GM18868 (cell line): ENCODE data around the gene ABHD6.
A peak's percentile ranks its signal among the peaks of the same experiment; 100 is the strongest.
"Not testable (repeated sequence)": the region's sequence is repeated elsewhere in the genome, so short reads cannot be mapped to it uniquely, and the experiment has no call there.

Experiments used
- ATAC-seq: cut with Tn5 transposase; IDR thresholded peaks from one replicate; pipeline ENCODE4 v1.9.1; 2021; ENCODE audit warnings: mild to moderate bottlenecking, moderate library complexity; ENCODE audit not compliant: unreplicated experiment

Gene ABHD6

DNA sequence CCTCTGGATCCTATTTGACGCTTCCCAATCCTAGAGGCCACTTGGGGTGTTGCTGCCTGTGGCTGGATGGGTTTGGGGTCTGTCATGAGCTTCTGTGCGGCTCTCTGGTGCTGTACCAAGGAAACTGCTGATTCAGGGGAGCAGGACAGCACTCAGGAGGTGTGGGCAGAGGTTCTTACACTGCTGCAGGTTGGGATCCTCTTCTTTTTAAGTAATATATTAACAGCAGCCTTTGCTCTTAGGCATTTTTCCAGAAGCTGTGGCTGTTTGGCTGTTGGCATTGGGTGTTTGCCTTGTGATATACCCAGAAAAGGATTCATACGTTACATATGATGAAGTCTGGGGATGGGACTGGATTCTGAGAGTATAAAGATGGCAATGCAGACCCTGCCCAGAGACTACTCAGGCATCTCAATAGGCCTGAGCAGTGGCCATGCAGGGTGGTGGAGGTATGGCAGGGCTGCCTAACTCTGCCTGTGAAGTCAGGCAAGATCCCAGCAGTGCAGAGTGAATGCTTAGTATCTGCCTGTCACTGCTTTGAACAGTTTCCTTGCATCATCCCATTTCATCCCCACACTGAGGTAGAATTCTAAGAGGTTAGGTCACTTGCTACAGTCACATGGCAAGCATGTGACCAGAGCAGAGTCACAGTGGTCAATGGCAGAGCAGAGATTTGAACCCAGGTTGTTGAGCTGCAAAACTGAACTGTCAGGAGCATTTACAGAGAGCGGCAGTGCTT is 3.9 kb downstream of the ABHD6 start:
- no peak for ATAC-seq

DNA sequence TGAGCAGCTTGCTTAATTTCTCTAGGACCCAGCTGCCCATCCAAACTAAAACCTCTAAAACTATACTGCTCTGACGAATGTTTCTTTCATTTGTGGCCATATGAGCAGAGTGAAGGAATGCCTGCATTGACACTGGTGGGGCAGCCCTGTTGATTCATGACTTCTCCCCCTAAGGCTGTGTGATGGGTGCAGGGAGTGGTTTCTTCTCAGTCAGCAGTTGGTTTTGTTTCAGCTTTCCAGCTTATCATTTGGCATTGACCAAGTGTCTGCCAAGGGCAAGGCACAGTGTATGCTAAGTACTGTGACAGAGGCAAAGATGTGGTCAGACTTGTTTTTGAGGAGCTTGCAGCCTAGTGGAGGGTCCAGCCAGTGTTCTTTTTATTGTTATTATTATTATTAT is 4.7 kb downstream of the ABHD6 start:
- ATAC-seq: no peak

DNA sequence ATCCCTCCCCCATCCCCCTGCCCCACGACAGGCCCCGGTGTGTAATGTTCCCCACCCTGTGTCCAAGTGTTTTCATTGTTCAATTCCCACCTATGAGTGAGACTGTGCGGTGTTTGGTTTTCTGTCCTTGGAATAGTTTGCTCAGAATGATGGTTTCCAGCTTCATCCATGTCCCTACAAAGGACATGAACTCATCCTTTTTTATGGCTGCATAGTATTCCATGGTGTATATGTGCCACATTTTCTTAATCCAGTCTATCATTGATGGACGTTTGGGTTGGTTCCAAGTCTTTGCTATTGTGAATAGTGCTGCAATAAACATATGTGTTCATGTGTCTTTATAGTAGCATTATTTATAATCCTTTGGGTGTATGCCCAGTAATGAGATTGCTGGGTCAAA is 5.3 kb downstream of the ABHD6 start:
- not testable (repeated sequence) for ATAC-seq

DNA sequence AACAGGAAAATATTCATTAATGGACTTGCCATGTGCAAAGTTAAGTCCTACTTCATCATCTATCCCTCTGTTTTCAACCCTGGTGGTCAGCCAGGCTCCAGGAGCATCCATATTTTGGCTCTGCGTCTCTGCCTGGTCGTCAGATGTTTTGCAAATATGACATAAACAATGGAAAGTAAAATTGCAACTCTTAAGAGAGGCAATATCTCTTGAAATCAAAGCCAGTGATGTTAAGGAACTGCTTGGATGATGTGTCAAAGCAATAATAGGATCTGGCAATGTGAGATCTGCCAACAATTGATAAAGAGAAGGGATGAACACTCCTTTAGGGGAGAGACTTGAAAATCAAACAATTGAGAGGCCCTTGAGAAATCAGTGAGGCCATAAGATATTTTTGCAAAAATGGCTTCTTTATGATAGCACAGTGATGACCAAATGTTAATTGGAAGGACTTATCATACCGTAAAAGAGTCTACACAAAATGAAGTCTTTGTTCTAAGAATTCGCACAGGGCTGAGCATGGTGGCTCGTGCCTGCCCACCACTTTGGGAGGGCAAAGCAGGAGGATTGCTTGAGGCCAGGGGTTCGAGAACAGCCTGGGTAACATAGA is 6.5 kb downstream of the ABHD6 start:
- ATAC-seq: no peak

DNA sequence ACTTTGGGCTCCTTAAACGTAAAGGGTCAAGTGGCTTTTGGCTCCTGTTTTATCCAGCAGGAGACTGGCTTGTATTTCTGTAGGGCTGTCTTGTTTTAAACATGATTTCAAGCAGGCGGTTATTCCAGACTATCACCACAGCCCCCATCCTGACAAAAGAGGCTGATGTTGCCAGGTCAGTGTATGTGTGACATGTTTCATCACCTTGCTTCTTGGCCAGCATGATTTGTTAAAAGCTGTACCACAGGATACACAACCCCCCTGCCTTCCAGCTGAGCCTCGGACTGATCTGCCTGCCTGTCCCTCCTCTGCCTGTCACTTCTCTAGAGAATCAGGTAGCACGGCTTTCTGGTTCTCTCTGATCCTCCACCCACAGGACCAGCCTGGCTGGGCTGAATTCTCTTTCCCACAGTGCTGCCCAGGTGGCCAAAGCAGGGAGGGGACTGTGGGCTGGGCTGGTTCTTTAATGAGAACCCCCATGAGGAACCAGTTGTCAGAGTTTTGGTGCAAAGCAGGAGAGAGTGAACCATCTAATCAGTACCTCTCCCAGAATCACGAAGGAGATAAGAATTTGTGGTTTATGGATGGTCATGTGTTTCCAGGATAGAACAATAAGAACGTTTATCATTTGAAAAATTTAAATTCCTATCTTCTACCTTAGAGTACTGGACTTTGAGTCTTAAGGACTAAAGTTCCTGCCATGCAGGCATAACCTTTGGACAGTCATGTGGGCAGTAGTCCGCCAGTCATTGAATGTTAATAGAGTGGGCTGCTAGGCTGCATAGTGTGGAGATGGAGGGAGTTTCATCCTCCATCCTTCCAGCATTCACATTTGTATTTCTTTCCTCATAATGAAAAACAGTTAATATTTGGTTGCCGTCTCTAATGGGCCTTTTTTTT is 8.8 kb downstream of the ABHD6 start:
- no peak for ATAC-seq

DNA sequence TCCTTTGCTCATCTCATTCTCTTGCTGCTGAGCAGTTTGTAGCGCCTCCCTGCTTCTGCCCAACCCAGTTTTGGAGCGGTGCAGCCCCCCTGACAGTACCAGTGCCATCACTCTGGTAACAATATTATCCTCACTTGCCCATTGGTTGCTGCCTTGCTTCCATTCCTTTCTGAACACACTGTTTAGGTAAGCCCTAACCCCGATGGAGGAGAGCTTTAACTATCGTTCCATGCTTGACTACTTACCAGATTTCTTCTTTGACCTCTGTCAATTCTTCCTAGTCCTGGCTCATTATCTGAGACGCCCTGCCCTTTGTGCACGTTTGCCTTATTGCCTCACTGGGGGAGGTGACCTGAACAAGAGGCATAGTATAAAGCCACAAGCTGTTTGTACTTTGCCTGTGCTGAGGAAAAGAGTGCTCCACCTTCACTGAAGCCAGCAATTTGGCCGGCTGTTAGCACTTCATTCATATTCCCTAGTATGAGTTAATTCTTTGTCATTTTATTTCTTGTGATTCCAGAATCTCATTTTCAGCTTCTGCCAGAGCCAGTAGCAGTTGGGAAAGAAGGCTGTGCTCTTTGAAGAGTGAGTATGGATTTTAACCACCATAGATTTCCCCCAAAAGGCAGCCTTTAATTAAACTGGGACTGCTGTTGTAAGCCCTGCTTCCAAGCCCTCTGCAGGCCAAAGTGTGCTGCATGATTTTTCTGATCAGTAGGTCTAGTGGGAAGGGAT is 11.9 kb downstream of the ABHD6 start:
- peak; percentile 74 for ATAC-seq

DNA sequence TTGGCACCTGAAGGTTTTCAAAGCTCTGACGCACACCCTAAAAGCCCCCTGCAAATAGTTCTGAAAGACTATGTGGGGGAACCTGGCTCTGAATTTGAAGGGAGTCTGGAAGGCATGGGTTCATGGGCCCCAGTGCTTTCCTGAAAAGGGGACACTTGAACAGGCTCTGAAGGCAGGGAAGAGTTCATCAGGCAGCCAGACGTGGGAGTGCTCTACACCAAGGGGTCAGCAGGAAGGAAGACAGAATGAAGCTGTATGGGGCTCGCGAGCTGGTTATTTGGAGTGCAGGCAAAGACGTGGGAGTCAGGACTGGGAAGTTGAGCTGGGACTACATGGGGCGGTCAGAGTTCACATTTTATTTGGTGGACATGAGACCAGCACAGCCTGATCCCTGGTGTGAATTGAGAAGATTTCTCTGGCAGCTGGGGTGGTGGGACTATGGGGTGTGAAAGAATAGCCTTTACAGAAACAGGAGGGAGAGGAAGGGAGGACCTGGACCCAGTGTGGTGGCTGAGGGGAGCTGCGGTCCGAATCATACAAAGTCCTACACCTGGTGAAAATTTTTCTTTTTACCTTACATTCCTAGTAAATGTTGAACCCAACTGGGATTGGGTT is 12.6 kb downstream of the ABHD6 start:
- no peak for ATAC-seq

DNA sequence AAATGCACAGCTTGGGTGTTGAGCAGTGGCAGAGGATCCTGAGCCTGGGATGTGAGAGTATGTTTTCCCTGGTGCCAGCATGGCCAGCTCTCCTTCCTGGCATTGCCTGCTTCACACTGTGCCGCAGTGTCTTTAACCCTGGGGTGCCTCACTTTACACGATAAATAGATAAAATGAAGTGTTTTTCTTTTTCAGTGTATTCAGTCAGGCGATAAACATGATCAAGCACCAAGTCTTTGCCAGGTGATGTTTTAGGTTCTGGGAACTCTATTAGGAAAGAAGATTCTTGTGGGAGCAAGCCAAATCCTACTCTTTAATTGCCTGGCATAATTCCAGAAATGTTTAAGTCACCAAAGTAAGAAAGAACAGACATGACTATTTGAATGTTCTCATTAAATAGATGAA is 14.0 kb downstream of the ABHD6 start:
- ATAC-seq: no peak

DNA sequence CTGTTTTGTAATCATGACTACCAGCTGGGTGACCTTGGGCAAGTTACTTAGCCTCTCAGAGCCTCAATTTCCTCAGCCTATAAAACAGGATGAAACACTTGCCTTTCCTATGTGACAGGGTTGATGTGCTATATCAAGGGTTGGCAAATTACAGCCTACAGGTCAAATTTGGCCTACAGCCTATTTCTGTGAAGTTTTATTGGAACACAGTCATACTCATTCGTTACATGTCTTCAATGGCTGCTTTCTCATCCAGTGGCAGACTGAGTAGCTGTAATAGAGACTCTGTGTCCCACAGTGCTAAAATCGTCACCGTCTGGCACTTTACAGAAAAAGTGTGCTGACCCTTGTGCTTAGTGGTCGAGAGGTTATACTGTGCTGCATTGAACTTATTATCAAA is 16.6 kb downstream of the ABHD6 start:
- ATAC-seq: no peak

DNA sequence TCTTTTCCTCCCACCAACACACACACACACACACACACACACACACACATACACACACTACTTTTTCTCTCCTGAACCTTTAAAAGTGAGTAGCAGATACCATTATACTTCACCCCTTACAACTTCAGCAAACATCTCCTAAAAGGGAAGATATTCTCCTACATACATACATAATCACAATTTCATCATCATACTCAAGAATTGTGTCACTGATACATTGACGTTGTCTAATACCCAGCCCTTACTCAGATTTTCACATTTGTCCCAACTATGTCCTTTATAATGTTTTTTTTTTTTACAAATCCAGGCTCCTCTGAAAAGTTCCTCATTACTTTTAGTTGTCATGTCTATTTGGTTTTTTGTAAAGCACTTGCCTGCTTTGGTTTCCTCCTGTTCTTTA is 18.5 kb downstream of the ABHD6 start:
- ATAC-seq: no peak

DNA sequence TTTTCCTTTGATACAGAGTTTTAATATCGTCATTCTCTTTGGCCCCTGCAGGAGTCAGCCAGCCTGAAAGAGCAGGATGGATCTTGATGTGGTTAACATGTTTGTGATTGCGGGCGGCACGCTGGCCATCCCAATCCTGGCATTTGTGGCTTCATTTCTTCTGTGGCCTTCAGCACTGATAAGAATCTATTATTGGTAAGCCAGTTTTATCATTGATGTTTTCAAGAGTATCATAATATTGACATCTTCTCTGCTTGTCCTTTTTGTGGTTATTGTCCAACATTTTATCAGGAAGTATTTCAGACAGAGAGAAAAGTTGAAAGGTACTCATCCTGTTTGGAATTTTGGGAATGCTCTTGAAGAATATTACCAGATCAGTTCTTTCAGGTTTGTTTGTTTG is 18.9 kb downstream of the ABHD6 start:
- no peak for ATAC-seq

DNA sequence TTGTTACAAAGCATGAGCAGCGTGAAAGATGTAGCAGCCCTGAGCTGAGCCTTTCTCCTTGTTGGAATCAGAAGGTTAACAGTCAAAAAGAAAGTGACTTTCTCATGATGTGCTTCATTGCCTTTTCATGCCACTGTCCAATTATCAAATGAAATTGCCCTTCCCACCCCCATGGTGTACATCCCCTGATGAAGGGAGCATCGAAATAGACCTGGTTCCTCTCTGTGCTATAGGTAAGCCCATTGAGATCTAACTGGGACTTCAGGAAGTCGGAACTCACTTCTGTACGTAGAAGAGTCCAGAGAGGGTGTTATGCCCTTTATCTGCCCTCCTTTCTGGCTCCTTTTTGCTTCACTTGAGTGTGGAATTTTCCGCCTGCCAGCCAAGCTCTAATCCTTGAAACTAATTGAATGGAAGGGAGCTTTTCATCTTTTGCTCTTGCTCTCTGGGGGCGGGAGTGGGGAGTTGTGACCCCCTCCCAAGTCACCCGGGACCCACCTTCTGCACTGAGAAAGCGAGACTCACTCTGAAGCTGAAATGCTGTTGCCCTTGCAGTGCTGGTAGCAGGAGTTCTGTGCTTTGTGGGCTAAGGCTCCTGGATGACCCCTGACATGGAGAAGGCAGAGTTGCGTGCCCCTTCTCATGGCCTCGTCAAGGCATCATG is 20.9 kb downstream of the ABHD6 start:
- no peak for ATAC-seq

DNA sequence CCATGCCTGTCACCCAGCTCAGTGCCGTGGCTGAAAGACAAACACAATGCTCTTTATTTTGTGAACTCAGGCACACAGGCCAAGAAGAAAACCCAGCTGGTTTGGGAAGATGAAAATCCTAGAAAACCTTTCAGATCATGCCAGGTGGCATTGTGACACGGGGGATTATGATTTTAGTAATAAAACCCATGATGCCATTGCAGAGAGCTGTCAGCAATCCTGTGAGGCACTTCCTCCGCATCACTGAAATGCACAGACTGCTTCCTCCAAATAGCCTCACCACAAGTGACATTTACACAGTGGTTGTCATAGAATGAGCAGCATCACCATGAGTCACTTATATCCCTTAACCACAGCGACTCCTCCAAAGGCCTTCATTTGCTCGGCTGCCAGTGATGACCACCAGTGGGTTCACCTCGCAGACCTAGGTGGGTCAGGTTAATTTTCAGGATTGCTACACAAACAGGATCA is 22.7 kb downstream of the ABHD6 start:
- no peak for ATAC-seq

DNA sequence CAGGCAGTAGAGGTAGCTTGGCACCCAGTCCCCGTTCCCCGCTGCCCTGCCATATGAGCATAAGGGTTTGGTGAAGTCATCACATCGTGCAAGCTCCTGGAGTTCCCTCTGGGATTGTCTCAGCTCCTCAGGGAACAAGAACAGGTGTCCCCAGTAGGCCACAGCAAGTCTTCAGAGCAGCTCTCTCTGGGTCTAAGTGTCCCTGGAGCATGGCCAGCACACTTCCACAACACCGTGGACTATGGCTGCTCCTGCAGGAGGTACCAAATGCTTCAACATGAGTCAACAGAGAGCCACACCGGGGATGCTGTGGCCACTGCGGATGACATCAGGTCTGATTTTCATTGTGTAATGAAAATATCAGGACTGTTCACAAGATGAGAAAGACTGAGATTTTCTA is 23.1 kb downstream of the ABHD6 start:
- no peak for ATAC-seq

DNA sequence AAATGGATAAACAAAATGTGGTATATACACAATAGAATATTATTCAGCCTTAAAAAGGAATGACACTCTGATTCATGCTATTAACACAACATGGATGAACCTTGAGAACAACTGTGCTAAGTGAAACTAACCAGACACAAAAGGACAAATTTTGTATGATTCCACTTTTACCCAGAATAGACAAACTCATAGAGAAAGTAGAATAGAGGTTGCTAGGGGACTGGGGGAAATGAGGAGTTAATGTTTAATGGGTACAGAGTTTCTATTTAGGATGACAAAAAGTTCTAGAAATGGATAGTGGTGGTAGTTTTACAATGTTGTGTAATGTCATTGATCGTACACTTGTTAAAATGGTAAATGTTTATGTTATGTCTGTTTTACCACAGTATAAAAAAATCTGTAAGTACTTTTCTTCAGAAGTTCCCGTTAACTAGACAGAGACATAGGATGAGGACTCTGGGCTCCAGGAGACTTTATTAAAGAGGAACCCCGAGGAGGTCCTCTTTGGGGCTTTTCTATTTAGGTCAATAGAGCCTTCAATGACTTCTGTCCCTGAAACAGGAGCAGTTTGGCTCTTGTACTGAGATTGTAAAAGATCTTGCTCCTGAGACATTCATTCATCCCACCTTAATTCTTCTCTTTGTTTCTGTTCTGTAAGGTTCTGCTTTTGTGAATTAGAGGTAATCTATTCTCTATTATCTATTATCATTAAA is 24.5 kb downstream of the ABHD6 start:
- ATAC-seq: no peak

DNA sequence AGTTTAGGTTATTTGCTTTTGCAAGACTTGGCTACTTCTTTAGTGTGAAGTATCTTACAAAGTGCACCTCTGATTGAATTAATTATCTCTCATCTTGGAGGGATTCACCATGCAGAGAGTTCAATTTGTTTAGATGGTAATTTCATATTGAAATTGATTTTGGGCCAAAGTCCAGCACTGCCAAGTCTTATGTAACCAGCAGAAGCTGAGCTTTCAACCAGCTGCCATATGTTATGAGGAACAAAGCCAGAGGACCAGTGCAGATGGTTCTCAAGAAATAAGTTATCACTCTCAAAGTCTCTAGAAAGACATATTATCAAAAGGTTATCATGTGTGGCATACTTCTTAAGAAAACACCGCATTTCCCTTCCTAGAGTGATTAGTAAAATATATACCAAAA is 29.0 kb downstream of the ABHD6 start:
- no peak for ATAC-seq

DNA sequence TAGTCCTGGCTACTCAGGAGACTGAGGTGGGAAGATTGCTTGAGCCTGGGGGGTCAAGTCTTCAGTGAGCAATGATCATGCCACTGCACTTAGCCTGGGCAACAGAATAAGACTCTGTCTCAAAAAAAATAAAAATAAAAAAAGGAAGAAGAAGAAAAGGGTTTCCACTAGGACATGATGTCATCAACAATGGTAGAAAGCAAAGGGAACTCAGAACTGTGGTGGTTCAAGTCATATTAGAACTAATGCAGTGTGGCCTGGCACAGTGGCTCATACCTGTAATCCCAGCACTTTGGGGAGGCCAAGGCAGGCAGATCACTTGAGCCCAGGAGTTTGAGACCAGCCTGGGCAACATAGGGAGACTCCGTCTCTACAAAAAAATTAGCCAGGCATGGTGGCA is 30.0 kb downstream of the ABHD6 start:
- not testable (repeated sequence) for ATAC-seq

DNA sequence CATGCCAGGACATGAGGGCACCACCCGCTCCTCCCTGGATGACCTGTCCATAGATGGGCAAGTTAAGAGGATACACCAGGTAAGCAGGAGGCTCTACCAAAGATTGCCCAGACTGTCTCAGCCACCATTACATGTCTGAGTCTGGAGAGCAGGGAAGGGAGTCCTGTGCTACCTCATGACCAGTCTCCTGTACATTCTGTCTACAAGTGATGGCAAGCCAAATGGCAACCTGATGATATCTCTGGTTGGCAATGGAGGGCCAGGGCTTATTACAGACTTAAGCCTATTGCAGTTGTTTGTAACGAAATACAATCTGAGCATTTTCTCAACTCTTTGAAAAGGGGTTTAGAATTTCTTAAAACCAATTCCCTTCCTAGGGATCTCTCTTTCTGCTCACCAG is 31.8 kb downstream of the ABHD6 start:
- ATAC-seq: no peak

DNA sequence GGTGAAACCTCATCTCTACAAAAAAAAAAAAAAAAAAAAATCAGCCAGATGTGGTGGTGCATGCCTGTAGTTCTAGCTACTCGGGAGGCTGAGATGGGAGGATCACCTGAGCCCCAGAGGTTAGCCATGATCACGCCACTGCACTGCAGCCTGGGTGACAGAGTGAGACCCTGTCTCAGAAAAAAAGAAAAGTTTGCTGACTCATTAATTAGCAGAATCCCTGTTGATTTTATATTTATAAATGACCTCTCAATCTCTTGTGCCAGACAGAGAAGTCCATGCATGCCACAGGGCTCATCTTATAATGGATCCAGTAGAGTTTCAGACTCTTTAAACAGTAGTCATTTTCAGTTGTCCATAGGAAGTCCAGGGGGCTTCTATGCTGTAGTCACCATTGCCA is 32.9 kb downstream of the ABHD6 start:
- ATAC-seq: no peak
